Trophoblast cell (in vitro differentiated cells and primary cell): ENCODE data around the gene VWA2.

Experiments
- DNase-seq, 2 donors: peaks; one replicate each; pipeline ENCODE4 v3.0.0-alpha.2; 2016
- H2AFZ ChIP-seq: 2 replicates; pipeline ENCODE4 v1.6.1; 2013; ENCODE audit warnings: low read length, moderate library complexity, mild to moderate bottlenecking; ENCODE audit not compliant: insufficient read depth, poor library complexity
- H2AK5ac ChIP-seq: 2 replicates; pipeline ENCODE4 v1.6.1; 2013; ENCODE audit warnings: mild to moderate bottlenecking, low read length
- H2BK120ac ChIP-seq: 2 replicates; pipeline ENCODE4 v1.6.1; 2013; ENCODE audit warnings: low read length, mild to moderate bottlenecking, moderate library complexity; ENCODE audit not compliant: insufficient read depth, poor library complexity
- H2BK12ac ChIP-seq: 2 replicates; pipeline ENCODE4 v1.6.1; 2013; ENCODE audit warnings: mild to moderate bottlenecking, low read length, moderate library complexity
- H2BK5ac ChIP-seq: 2 replicates; pipeline ENCODE4 v1.6.1; 2013; ENCODE audit warnings: low read length, low read depth, moderate library complexity, mild to moderate bottlenecking; ENCODE audit not compliant: poor library complexity
- H3K14ac ChIP-seq: 2 replicates; pipeline ENCODE4 v1.6.1; 2013; ENCODE audit warnings: mild to moderate bottlenecking, low read length
- H3K18ac ChIP-seq: 2 replicates; pipeline ENCODE4 v1.6.1; 2013; ENCODE audit warnings: mild to moderate bottlenecking, low read length
- H3K23ac ChIP-seq: 2 replicates; pipeline ENCODE4 v1.6.1; 2013; ENCODE audit warnings: low read length
- H3K27ac ChIP-seq: 2 replicates; pipeline ENCODE4 v1.5.1; 2013; ENCODE audit warnings: low read depth, mild to moderate bottlenecking, inconsistent platforms, low read length, moderate library complexity
- H3K27me3 ChIP-seq: 2 replicates; pipeline ENCODE4 v1.6.1; 2013; ENCODE audit warnings: inconsistent platforms, mild to moderate bottlenecking, low read length, moderate library complexity; ENCODE audit not compliant: insufficient read depth
- H3K36me3 ChIP-seq, 2 experiments: 1 replicate in 1 of 2; 2 replicates in 1 of 2; pipeline ENCODE4 v1.6.1; 2013; ENCODE audit warnings: low read length in 2 of 2, mild to moderate bottlenecking in 2 of 2, moderate library complexity in 1 of 2; ENCODE audit not compliant: insufficient read depth in 2 of 2, control insufficient read depth in 1 of 2
- H3K4ac ChIP-seq: 2 replicates; pipeline ENCODE4 v1.6.1; 2013; ENCODE audit warnings: low read depth, mild to moderate bottlenecking, low read length, moderate library complexity
- H3K4me1 ChIP-seq, 2 experiments: 1 replicate in 1 of 2; 2 replicates in 1 of 2; pipeline ENCODE4 v1.6.1; 2013; ENCODE audit warnings: low read length in 2 of 2, mild to moderate bottlenecking in 2 of 2, moderate library complexity in 1 of 2; ENCODE audit not compliant: insufficient read depth in 2 of 2, control insufficient read depth in 1 of 2
- H3K4me2 ChIP-seq: 2 replicates; pipeline ENCODE4 v1.6.1; 2013; ENCODE audit warnings: inconsistent platforms, mild to moderate bottlenecking, low read length, moderate library complexity
- H3K4me3 ChIP-seq: 2 replicates; pipeline ENCODE4 v1.5.1; 2013; ENCODE audit warnings: mild to moderate bottlenecking, low read depth, low read length, inconsistent platforms
- H3K79me1 ChIP-seq: one replicate; pipeline ENCODE4 v1.6.1; 2013; ENCODE audit warnings: low read length
- H3K79me2 ChIP-seq: 2 replicates; pipeline ENCODE4 v1.6.1; 2013; ENCODE audit warnings: low read length, mild to moderate bottlenecking; ENCODE audit not compliant: control insufficient read depth, insufficient read depth, poor library complexity
- H3K9ac ChIP-seq: 2 replicates; pipeline ENCODE4 v1.6.1; 2013; ENCODE audit warnings: mild to moderate bottlenecking, low read length
- H3K9me3 ChIP-seq: 2 replicates; pipeline ENCODE4 v1.6.1; 2013; ENCODE audit warnings: low read depth, mild to moderate bottlenecking, control low read depth, inconsistent platforms, low read length; ENCODE audit not compliant: insufficient read depth
- H4K12ac ChIP-seq: 2 replicates; pipeline ENCODE4 v1.6.1; 2013; ENCODE audit warnings: low read depth, mild to moderate bottlenecking, low read length, moderate library complexity
- H4K8ac ChIP-seq: 2 replicates; pipeline ENCODE4 v1.6.1; 2013; ENCODE audit warnings: low read depth, mild to moderate bottlenecking, low read length, moderate library complexity
- H4K91ac ChIP-seq: one replicate; pipeline ENCODE4 v1.6.1; 2013; ENCODE audit warnings: low read depth, mild to moderate bottlenecking, low read length, moderate library complexity
- WGBS: extraction: QIAGEN DNeasy Blood & Tissue Kit; methylation state at CpG from one replicate; pipeline ENCODE4 v1.1.7; 2013; ENCODE audit warnings: missing lambda C conversion rate; ENCODE audit not compliant: insufficient read length, insufficient coverage; ENCODE audit errors: extremely low coverage; 5-methylcytosine and 5-hydroxymethylcytosine counted together

VWA2 gene

GRCh38 chr10:114244126-114244525 lies 5.1 kb downstream of the VWA2 start:
- Histone ChIP-seq H3K4me3 (no peak overlapping the region), H3K27ac (no peak overlapping the region), H3K9ac (no peak overlapping the region), H3K23ac (no peak overlapping the region), H3K18ac (no peak overlapping the region), H3K4me1 (peaks cover 0 to 3% of the 10 kb centered on the region in 2 experiments), H4K91ac (no peak overlapping the region), H2BK12ac (no peak overlapping the region), H3K79me1 (no peaks in the 10 kb centered on the region), H2BK5ac (no peak overlapping the region), H2BK120ac (no peak overlapping the region), H3K36me3 (no peaks in the 10 kb centered on the region), H4K12ac (no peak overlapping the region), H2AFZ (no peak overlapping the region), H4K8ac (no peak overlapping the region), H3K27me3 (peaks cover 15% of the 10 kb centered on the region), H3K9me3 (peaks cover 3% of the 10 kb centered on the region), H2AK5ac (no peak overlapping the region), H3K4ac (no peak overlapping the region), H3K14ac (no peak overlapping the region), H3K4me2 (no peak overlapping the region), H3K79me2 (no peaks in the 10 kb centered on the region)
- WGBS, result no CpG with 5 or more reads among the region's 6 CpGs
- DNase-seq, result no peak

GRCh38 chr10:114245121-114245791 lies 6.2 kb downstream of the VWA2 start:
- WGBS, result no CpG with 5 or more reads among the region's 9 CpGs

GRCh38 chr10:114246679-114247305 lies 7.7 kb downstream of the VWA2 start:
- no peak overlapping the region for H3K14ac ChIP-seq
- no peak overlapping the region for H4K12ac ChIP-seq
- no peaks in the 10 kb centered on the region for H3K79me2 ChIP-seq
- no peak overlapping the region for H2BK5ac ChIP-seq
- DNase-seq, result peak; percentile 52 to 64
- H3K4me1 ChIP-seq, result peaks cover 0 to 3% of the 10 kb centered on the region in 2 experiments
- no CpG with 5 or more reads among the region's 7 CpGs for WGBS
- H2AFZ ChIP-seq, result no peak overlapping the region
- H4K8ac ChIP-seq, result no peak overlapping the region
- no peaks in the 10 kb centered on the region for H3K9me3 ChIP-seq
- H3K36me3 ChIP-seq, result no peaks in the 10 kb centered on the region
- H3K4me2 ChIP-seq, result no peak overlapping the region
- no peak overlapping the region for H3K4ac ChIP-seq
- no peak overlapping the region for H2BK120ac ChIP-seq
- no peak overlapping the region for H3K4me3 ChIP-seq
- no peak overlapping the region for H2BK12ac ChIP-seq
- no peaks in the 10 kb centered on the region for H3K79me1 ChIP-seq
- H3K9ac ChIP-seq, result no peak overlapping the region
- no peak overlapping the region for H4K91ac ChIP-seq
- no peak overlapping the region for H3K18ac ChIP-seq
- no peak overlapping the region for H3K27ac ChIP-seq
- H3K23ac ChIP-seq, result no peak overlapping the region
- no peak overlapping the region for H2AK5ac ChIP-seq
- no peaks in the 10 kb centered on the region for H3K27me3 ChIP-seq

More at GRCh38 chr10:114245121-114245791, 6.2 kb downstream of the VWA2 start:
- Histone ChIP-seq H2AK5ac (no peak overlapping the region), H4K8ac (no peak overlapping the region), H4K12ac (no peak overlapping the region), H3K4ac (no peak overlapping the region), H2BK120ac (no peak overlapping the region), H3K9ac (no peak overlapping the region), H3K79me1 (no peaks in the 10 kb centered on the region), H4K91ac (no peak overlapping the region), H3K23ac (no peak overlapping the region), H2BK5ac (no peak overlapping the region), H2BK12ac (no peak overlapping the region), H3K4me3 (no peak overlapping the region), H3K9me3 (no peaks in the 10 kb centered on the region), H3K4me2 (no peak overlapping the region), H3K36me3 (no peaks in the 10 kb centered on the region), H3K18ac (no peak overlapping the region), H3K27me3 (peaks cover 5% of the 10 kb centered on the region), H2AFZ (no peak overlapping the region), H3K14ac (no peak overlapping the region), H3K4me1 (peaks cover 0 to 3% of the 10 kb centered on the region in 2 experiments), H3K27ac (no peak overlapping the region), H3K79me2 (no peaks in the 10 kb centered on the region)
- DNase-seq, result peak; percentile 89 to 94

- H3K27ac ChIP-seq, result no peak overlapping the region
- no peak overlapping the region for H3K9ac ChIP-seq
- no peak overlapping the region for H3K4me3 ChIP-seq
- no peak overlapping the region for H2AFZ ChIP-seq
- no peak overlapping the region for H2AK5ac ChIP-seq
- H3K79me2 ChIP-seq, result no peaks in the 10 kb centered on the region
- no peak overlapping the region for H2BK12ac ChIP-seq
- no peak overlapping the region for H4K8ac ChIP-seq
- no peak overlapping the region for H2BK5ac ChIP-seq
- DNase-seq, result no peak
- H3K4ac ChIP-seq, result no peak overlapping the region
- no peak overlapping the region for H4K12ac ChIP-seq
- H3K4me1 ChIP-seq, result peaks cover 0 to 1% of the 10 kb centered on the region in 2 experiments
- WGBS, result no CpG with 5 or more reads among the region's 6 CpGs
- H3K36me3 ChIP-seq, result no peaks in the 10 kb centered on the region
- H2BK120ac ChIP-seq, result no peak overlapping the region
- no peak overlapping the region for H3K4me2 ChIP-seq
- no peaks in the 10 kb centered on the region for H3K79me1 ChIP-seq
- no peak overlapping the region for H4K91ac ChIP-seq
- no peak overlapping the region for H3K14ac ChIP-seq
- no peaks in the 10 kb centered on the region for H3K27me3 ChIP-seq
- H3K23ac ChIP-seq, result no peak overlapping the region
- H3K18ac ChIP-seq, result no peak overlapping the region
- no peaks in the 10 kb centered on the region for H3K9me3 ChIP-seq
These were observed 11.2 kb downstream of the VWA2 start for GRCh38 chr10:114250236-114250635.
